B cell (primary cell): Measurements from ENCODE around the gene SYNE1. TPM values are rescaled to one million over a fixed set of nuclear protein-coding genes. Genes with fewer than 3 reads are reported as not detected.
A peak's percentile ranks its signal among the peaks of the same experiment; 100 is the strongest.

Experiments used
- ATAC-seq: fragments of 200-7000 bp; cut with Tn5 transposase; one replicate; pipeline ENCODE4 v1.10.0; 2021; ENCODE audit warnings: low read depth, mild to moderate bottlenecking, moderate number of reproducible peaks, moderate library complexity
- CTCF ChIA-PET: fragments of 350-600 bp; sonication (Branson Sonifier 250); formaldehyde crosslinking; loops from one replicate; lab custom pipeline; 2021; ENCODE audit warnings: antibody characterized with exemption, inconsistent platforms; lab: Charles Lee
- POLR2A ChIA-PET: fragments of 350-600 bp; sonication (Branson Sonifier 250); formaldehyde crosslinking; loops from one replicate; lab custom pipeline; 2021; ENCODE audit warnings: antibody characterized with exemption; lab: Charles Lee
- DNase-seq: peaks from one replicate; pipeline ENCODE4 v3.0.0; 2013
- H2AFZ ChIP-seq: 2 replicates; pipeline ENCODE4 v1.6.1; 2012; ENCODE audit warnings: mild to moderate bottlenecking, low read depth, low read length; ENCODE audit not compliant: insufficient read depth, poor library complexity, severe bottlenecking
- H3K27ac ChIP-seq, 2 donors: 1 replicate in 1 of 2; 2 replicates in 1 of 2; pipeline ENCODE4 v1.5.1; 2012 to 2013; ENCODE audit warnings: low read length in 2 of 2, mild to moderate bottlenecking in 2 of 2, moderate library complexity in 1 of 2
- H3K27me3 ChIP-seq, 4 experiments: fragments of 200-600 bp in 1 of 4; sonication (generic) in 1 of 4; replicated peaks in 1 of 4; 1 replicate in 2 of 4; 2 replicates in 2 of 4; pipeline versions ENCODE4 v1.6.1 to v1.7.0; 2013 to 2016; ENCODE audit warnings: low read length in 3 of 4, mild to moderate bottlenecking in 2 of 4, mixed read lengths in 1 of 4, moderate library complexity in 1 of 4; ENCODE audit not compliant: insufficient read depth in 4 of 4, control insufficient read depth in 3 of 4; ENCODE audit errors: control extremely low read depth in 1 of 4
- H3K36me3 ChIP-seq, 2 experiments: replicated peaks in 1 of 2; 1 replicate in 1 of 2; 2 replicates in 1 of 2; pipeline versions ENCODE4 v1.6.1 to v1.7.1; 2013; ENCODE audit warnings: low read length in 1 of 2; ENCODE audit not compliant: insufficient read depth in 2 of 2, control insufficient read depth in 1 of 2; ENCODE audit errors: control extremely low read depth in 1 of 2, extremely low read depth in 1 of 2
- H3K4me1 ChIP-seq, 2 donors: fragments of 200-600 bp in 1 of 2; sonication (generic) in 1 of 2; 1 replicate in 1 of 2; 2 replicates in 1 of 2; pipeline versions ENCODE4 v1.5.1 to v1.6.1; 2013 to 2017; ENCODE audit warnings: low read length in 2 of 2; ENCODE audit not compliant: control insufficient read depth in 2 of 2, insufficient read depth in 2 of 2
- H3K4me2 ChIP-seq: replicated peaks from 2 replicates; pipeline ENCODE3; 2012; ENCODE audit warnings: mild to moderate bottlenecking, low read depth, low read length; ENCODE audit not compliant: poor library complexity, severe bottlenecking
- H3K4me3 ChIP-seq, 5 experiments: fragments of 200-600 bp in 1 of 5; sonication (generic) in 1 of 5; 1 replicate in 3 of 5; 2 replicates in 2 of 5; pipeline versions ENCODE4 v1.5.1 to v1.7.0; 2011 to 2016; ENCODE audit warnings: low read length in 4 of 5, mild to moderate bottlenecking in 4 of 5, low read depth in 2 of 5, control low read depth in 1 of 5, moderate library complexity in 1 of 5; ENCODE audit not compliant: insufficient read depth in 1 of 5; ENCODE audit errors: control extremely low read depth in 1 of 5, extremely low read depth in 1 of 5
- H3K79me2 ChIP-seq: fragments of 200-600 bp; sonication (generic); one replicate; pipeline ENCODE4 v1.6.0; 2016; ENCODE audit warnings: low read length; ENCODE audit not compliant: control insufficient read depth, insufficient read depth
- H3K9ac ChIP-seq: fragments of 200-600 bp; sonication (generic); 2 replicates; pipeline ENCODE4 v1.6.1; 2017; ENCODE audit warnings: mild to moderate bottlenecking, low read length, moderate library complexity
- H3K9me3 ChIP-seq, 3 donors: one replicate each; pipeline versions ENCODE4 v1.6.1 to v1.7.1; 2013; ENCODE audit warnings: low read length in 2 of 3; ENCODE audit not compliant: control insufficient read depth in 2 of 3, insufficient read depth in 1 of 3; ENCODE audit errors: control extremely low read depth in 1 of 3
- H4K20me1 ChIP-seq: 2 replicates; pipeline ENCODE4 v1.6.0; 2012; ENCODE audit warnings: mild to moderate bottlenecking, low read length; ENCODE audit not compliant: insufficient read depth, control insufficient read depth, poor library complexity, severe bottlenecking
- H3K27ac Mint-ChIP-seq: one replicate; pipeline ENCODE4 v1.8.0; 2021; ENCODE audit warnings: mixed read lengths
- H3K27me3 Mint-ChIP-seq: one replicate; pipeline ENCODE4 v1.8.0; 2021; ENCODE audit warnings: mixed read lengths
- H3K4me1 Mint-ChIP-seq: one replicate; pipeline ENCODE4 v1.8.0; 2021; ENCODE audit warnings: mixed read lengths
- H3K4me3 Mint-ChIP-seq: one replicate; pipeline ENCODE4 v1.8.0; 2021; ENCODE audit warnings: mixed read lengths
- H3K9me3 Mint-ChIP-seq: one replicate; pipeline ENCODE4 v1.8.0; 2022; ENCODE audit warnings: mixed read lengths; ENCODE audit not compliant: insufficient read depth
- EZH2 ChIP-seq: IDR thresholded peaks from 2 replicates; pipeline ENCODE4 v1.6.1; 2012; ENCODE audit warnings: borderline replicate concordance, low read depth, mild to moderate bottlenecking, moderate library complexity, low read length; ENCODE audit not compliant: insufficient read depth, poor library complexity, severe bottlenecking
- WGBS: methylation state at CpG from one replicate; pipeline ENCODE4 v1.1.5; 2013; ENCODE audit warnings: missing lambda C conversion rate; ENCODE audit not compliant: insufficient coverage; 5-methylcytosine and 5-hydroxymethylcytosine counted together
- intact Hi-C: fragments of 100-400 bp; cut with micrococcal nuclease; formaldehyde crosslinking; loops from one replicate; pipeline ENCODE4 v1.10.0; 2022
- polyA plus RNA-seq: library from polyadenylated mRNA; depleted of rRNA; stranded (reverse); fragments of >200 nt; gene quantifications from 2 replicates; pipeline ENCODE4 v1.2.3, GENCODE V29; 2012
- total RNA-seq, 2 donors: library from RNA; stranded (reverse); fragments of 120-200 nt in 1 of 2; gene quantifications; 1 replicate in 1 of 2; 2 replicates in 1 of 2; pipeline versions ENCODE4 v1.2.3 to v1.2.4, GENCODE V29; 2013 to 2022
- TF ChIP-seq, protein P1 (sequence below): fragments of 200-600 bp; IDR thresholded peaks from one replicate; pipeline ENCODE4 v1.8.0; 2022; ENCODE audit warnings: antibody characterized with exemption, mild to moderate bottlenecking

The SYNE1 gene
- total and polyA plus RNA-seq, 2 donors (not counting 1 experiment from before 2014, with no cell fraction given) = 49.2 to 108 TPM

GRCh38 chr6:152117156-152118133 is 519.7 kb downstream of the SYNE1 start:
- intact Hi-C loops = no loop called here
- no peak overlapping the region for H3K4me3 Mint-ChIP-seq
- ChIA-PET POLR2A (no interaction called here), CTCF (interaction anchor here (1.0 kb wide), 1 partner anchor 427 kb away, joined by 3 read pairs; no protein-coding TSS in a partner anchor)
- H3K9me3 ChIP-seq = no peaks in the 10 kb centered on the region
- no peaks in the 10 kb centered on the region for H3K79me2 ChIP-seq
- peaks cover 0 to 29% of the 10 kb centered on the region in 2 experiments for H3K36me3 ChIP-seq
- no peak for ATAC-seq
- H3K9ac ChIP-seq = no peak overlapping the region
- H4K20me1 ChIP-seq = no peaks in the 10 kb centered on the region
- H3K4me1 Mint-ChIP-seq = peaks cover 8% of the 10 kb centered on the region
- TF ChIP-seq, protein P1, sequence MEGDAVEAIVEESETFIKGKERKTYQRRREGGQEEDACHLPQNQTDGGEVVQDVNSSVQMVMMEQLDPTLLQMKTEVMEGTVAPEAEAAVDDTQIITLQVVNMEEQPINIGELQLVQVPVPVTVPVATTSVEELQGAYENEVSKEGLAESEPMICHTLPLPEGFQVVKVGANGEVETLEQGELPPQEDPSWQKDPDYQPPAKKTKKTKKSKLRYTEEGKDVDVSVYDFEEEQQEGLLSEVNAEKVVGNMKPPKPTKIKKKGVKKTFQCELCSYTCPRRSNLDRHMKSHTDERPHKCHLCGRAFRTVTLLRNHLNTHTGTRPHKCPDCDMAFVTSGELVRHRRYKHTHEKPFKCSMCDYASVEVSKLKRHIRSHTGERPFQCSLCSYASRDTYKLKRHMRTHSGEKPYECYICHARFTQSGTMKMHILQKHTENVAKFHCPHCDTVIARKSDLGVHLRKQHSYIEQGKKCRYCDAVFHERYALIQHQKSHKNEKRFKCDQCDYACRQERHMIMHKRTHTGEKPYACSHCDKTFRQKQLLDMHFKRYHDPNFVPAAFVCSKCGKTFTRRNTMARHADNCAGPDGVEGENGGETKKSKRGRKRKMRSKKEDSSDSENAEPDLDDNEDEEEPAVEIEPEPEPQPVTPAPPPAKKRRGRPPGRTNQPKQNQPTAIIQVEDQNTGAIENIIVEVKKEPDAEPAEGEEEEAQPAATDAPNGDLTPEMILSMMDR = no peak
- no peak for TF ChIP-seq EZH2
- no peak overlapping the region for H3K27ac ChIP-seq
- H3K27ac Mint-ChIP-seq = peak overlapping the region; percentile 29
- H3K4me3 ChIP-seq = no peak overlapping the region
- H3K4me2 ChIP-seq = no peak overlapping the region
- H3K9me3 Mint-ChIP-seq = peaks cover 5% of the 10 kb centered on the region
- no peak overlapping the region for H2AFZ ChIP-seq
- no peak for DNase-seq
- H3K27me3 ChIP-seq = no peaks in the 10 kb centered on the region
- 97% methylated on average over 3 of the region's 9 CpGs for WGBS
- no peaks in the 10 kb centered on the region for H3K27me3 Mint-ChIP-seq
- no peaks in the 10 kb centered on the region for H3K4me1 ChIP-seq
